Dermis blood vessel endothelial cell (primary cell): ENCODE measurements around the gene ANAPC2. TPM values are rescaled to one million over a fixed set of nuclear protein-coding genes. Genes with fewer than 3 reads are reported as not detected.

Experiments used
- DNase-seq: peaks from one replicate; pipeline ENCODE4 v3.0.0; 2010
- total RNA-seq: library from RNA; depleted of rRNA; stranded (reverse); fragments of >200 nt; gene quantifications from 2 replicates; pipeline ENCODE4 v1.2.3, GENCODE V29; 2014

The ANAPC2 gene
- total RNA-seq, 1 donor from 2014 or later: 23.1 TPM

- DNase-seq: no peak
These were observed 2.9 kb upstream of the ANAPC2 start for GRCh38 chr9:137191245-137191644.

GRCh38 chr9:137190315-137190856, 2.0 kb upstream of the ANAPC2 start:
- no peak for DNase-seq

GRCh38 chr9:137189297-137190295, 1.2 kb upstream of the ANAPC2 start:
- no peak for DNase-seq

DNA sequence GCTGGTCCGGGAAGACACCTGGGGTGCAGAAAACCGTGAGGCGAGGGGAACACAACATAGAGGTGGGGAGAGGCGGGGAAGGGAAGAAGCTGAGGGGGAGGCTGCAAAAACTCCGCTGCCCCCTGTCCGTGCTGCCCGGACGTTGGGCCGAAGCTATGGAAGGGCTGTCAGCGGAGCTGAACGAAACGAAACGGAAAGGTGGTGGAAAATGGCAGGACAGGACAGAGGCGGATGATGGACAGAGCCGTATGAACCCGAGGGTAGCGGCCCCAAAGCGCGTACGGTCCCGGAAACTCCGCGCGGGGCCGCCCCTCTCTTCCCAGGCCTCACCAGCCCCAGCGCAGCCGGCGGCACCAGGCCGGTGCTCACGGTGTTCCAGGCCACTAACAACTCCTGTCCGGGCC, 272 bp downstream of the ANAPC2 start:
- no peak for DNase-seq

DNA sequence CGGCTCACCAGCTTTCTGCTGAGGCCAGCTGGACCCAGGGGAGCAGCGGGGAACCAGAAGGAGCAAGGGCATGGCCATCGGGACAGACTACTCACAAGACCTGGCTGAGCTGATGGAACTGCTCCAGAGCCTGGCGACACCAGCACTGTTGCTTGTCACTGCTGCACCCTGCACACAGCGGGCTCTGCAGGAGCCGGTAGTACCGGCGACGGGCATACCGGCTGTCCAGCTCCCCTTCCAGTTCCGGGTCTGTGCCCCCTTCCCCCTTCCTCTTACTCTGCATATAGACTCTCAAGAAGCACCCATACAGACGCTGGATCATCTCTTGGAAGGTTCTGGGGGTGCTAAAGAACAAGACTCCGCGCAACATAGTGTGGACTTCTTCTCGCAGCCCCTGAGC, 974 bp downstream of the ANAPC2 start:
- DNase-seq: no peak

DNA sequence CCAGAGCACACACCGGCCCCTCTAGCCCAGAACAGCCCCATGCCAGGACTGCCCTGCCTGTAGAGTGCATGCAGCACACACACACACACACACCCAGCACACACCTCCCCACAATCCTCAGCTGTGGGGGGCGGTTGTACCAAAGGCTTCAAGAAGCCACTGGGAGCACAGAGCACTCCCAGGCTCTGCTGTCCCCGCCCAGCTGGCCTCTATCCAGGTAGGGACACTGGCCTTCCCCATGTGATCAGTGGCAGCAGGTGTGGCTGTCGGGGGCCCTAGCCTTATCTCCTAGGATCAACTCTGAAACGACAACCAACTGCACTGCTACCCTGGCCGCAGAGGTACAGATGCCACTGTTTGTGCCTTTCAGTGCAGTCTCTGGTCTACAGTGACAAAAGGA, 2.0 kb downstream of the ANAPC2 start:
- no peak for DNase-seq

DNA sequence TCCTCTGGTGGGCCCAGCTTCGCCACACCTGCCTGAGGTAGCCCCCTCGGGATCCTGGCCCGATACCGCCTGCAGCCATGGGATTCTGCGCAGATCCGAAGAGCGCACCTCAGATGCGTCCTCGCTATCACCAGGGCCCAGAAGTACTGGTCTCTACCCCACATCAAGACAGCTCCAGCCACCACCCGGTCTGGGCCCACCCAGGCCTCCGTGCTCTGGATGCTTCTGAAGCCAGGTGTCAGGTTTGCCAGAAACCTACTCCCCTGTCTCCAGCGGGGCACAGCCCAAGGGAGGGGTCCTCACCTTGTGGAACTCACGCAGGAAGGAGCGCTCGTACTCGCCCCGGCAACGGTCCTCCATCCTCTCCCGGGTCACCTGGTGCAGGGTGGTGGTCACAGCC, 2.4 kb downstream of the ANAPC2 start:
- no peak for DNase-seq

GRCh38 chr9:137184881-137185660, 3.3 kb downstream of the ANAPC2 start:
- DNase-seq: no peak

DNA sequence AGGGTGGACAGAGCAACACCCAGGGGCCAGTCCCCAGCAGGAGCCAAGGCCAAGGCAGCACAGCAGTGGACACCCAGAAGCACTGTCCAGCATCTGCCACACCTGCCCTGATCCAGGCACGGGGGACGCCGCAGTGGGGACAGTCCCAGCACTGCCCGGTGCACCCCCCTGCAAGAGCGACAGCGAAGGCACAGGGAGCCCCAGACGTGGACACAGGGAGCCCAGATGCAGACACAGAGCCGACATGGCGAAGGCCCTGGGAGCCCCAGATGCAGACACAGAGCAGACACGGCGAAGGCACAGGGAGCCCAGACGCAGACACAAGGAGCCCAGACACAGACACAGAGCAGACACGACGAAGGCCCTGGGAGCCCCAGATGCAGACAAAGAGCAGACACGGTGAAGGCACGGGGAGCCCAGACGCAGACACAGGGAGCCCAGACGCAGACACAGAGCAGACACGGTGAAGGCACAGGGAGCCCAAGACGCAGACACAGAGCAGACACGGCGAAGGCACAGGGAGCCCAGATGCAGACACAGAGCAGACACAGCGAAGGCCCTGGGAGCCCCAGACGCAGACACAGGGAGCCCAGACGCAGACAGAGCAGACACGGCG, 4.3 kb downstream of the ANAPC2 start:
- no peak for DNase-seq

DNA sequence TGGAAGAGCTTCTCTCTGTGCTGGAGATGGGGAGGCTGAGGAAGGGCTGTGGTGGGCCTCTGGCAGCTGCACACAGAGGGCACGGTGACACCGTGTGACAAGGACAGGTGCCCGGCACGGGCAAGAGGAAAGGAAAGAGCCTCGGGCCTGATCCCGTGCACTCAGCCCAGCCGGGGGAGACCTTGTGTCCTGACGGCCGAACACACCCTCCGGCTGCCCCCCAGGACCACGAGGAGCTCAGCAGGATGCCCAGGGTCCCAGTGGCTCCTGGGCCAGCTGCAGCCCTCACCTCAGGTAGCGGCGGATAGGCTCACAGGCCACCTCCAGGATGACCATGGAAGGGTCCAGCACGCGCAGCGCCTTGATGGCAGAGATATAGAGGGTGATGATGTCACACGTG, 5.5 kb downstream of the ANAPC2 start:
- DNase-seq: no peak

GRCh38 chr9:137181680-137182079, 6.7 kb downstream of the ANAPC2 start:
- no peak for DNase-seq

- no peak for DNase-seq
These were observed 7.9 kb downstream of the ANAPC2 start for GRCh38 chr9:137180491-137180890.

- no peak for DNase-seq
These were observed 8.6 kb downstream of the ANAPC2 start for GRCh38 chr9:137179761-137180160.

- DNase-seq: no peak
These were observed 9.3 kb downstream of the ANAPC2 start for GRCh38 chr9:137178939-137179630.

GRCh38 chr9:137178201-137178938, 10.0 kb downstream of the ANAPC2 start:
- no peak for DNase-seq

- peak; percentile 70 for DNase-seq
These were observed 11.8 kb downstream of the ANAPC2 start for GRCh38 chr9:137176302-137177182.

DNA sequence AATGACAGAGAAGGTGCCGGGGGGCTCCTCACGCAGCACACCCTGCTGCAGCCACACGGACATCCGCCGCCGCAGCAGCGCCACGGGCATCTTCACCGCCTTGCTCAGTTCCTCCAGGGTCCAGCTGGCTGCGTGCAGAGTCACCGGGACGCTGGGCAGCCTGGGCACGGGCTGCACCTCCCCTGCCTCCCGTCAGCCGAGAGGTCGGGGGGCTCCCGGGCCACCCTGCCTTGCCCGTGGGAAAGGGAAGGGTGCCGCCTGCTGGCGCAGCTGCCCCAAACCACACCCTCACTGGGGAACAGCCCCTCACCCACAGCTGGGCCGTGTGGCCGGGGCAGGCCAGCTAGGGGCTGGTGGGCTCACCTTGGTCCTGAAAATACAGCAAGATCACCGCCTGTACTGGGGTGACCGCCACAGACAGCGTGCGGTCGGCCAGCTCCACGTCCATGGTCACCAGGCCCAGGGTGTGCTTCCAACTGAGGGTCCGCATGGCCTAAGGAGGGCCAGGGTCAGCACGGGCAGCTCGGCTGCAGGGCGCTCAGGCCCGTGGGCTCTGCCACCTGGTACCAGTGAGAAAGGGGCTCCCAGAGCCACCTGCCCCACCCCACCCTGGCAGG, 12.9 kb downstream of the ANAPC2 start:
- DNase-seq: peak; percentile 13

- no peak for DNase-seq
These were observed 13.6 kb downstream of the ANAPC2 start for GRCh38 chr9:137174722-137175293.

DNA sequence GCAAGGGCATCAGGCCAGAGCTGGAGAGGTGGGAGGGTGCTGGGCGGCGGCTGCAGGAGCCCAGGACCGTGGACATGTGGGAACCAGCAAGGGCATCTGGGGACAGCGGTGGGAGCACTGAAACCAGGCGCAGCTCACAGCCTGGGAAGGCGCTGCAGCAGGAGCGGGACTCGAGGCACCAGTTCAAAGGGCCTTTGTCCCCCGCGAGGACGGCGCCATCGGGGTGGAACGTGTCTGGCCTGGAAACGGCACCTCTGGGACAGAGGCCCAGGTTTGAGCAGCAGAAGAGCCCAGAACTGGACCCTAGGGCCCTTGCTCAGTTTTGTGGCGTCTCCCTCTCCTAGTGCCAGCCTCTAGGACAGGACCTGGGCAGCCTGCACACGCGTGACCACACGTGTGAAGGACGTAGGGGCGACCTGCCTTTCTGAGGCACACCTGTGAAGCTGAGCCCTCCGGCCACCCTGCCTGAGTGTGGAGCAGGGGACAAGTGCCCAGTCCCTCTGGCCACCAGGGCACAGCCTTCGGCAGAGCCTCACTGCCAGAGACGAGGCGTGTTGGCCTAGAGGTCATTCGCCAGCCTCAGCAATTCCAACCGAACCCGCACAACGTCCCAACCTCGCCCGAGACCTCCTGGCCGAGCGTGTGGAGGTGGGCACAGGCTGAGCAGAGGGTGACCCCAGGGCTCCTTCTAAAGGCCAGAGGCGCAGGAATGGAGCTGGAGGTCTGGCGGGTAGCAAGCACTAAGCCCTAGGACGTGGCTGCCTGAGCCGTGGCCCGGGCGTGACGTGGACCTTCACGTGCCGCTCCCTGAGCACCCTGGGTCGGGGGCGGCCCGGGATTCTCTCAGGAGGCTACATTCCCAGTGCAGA, 14.3 kb downstream of the ANAPC2 start:
- DNase-seq: no peak
